NCI-H345 treated with DMSO at 0.1 percent for 48 hours (cell line): Measurements from ENCODE around the gene DLGAP1.

Experiments
- DNase-seq: peaks from one replicate; lab custom pipeline; 2025; ENCODE audit not compliant: unreplicated experiment; lab: John Stamatoyannopoulos, UW

The DLGAP1 gene

GRCh38 chr18:4242431-4243161, 212.5 kb downstream of the DLGAP1 start:
- no peak for DNase-seq

GRCh38 chr18:4241090-4241617, 214.0 kb downstream of the DLGAP1 start:
- DNase-seq: no peak

- no peak for DNase-seq
These were observed 216.1 kb downstream of the DLGAP1 start for GRCh38 chr18:4238966-4239365.

GRCh38 chr18:4237664-4238041, 217.5 kb downstream of the DLGAP1 start:
- no peak for DNase-seq

GRCh38 chr18:4236940-4237663, 218.0 kb downstream of the DLGAP1 start:
- no peak for DNase-seq

GRCh38 chr18:4233468-4233867, 221.6 kb downstream of the DLGAP1 start:
- no peak for DNase-seq

- no peak for DNase-seq
These were observed 222.5 kb downstream of the DLGAP1 start for GRCh38 chr18:4232656-4233055.

GRCh38 chr18:4231260-4231659, 223.8 kb downstream of the DLGAP1 start:
- DNase-seq: no peak

- DNase-seq: no peak
These were observed 224.5 kb downstream of the DLGAP1 start for GRCh38 chr18:4230450-4231168.

GRCh38 chr18:4224031-4224704, 230.9 kb downstream of the DLGAP1 start:
- no peak for DNase-seq

- no peak for DNase-seq
These were observed 243.8 kb downstream of the DLGAP1 start for GRCh38 chr18:4211111-4211837.

- DNase-seq: no peak
These were observed 246.7 kb downstream of the DLGAP1 start for GRCh38 chr18:4208366-4208765.

- DNase-seq: no peak
These were observed 247.6 kb downstream of the DLGAP1 start for GRCh38 chr18:4207383-4207985.

GRCh38 chr18:4204438-4204720, 250.7 kb downstream of the DLGAP1 start:
- DNase-seq: no peak

- DNase-seq: no peak
These were observed 251.3 kb downstream of the DLGAP1 start for GRCh38 chr18:4203568-4204437.

- DNase-seq: no peak
These were observed 254.7 kb downstream of the DLGAP1 start for GRCh38 chr18:4200399-4200798.

- no peak for DNase-seq
These were observed 256.2 kb downstream of the DLGAP1 start for GRCh38 chr18:4198956-4199355.

GRCh38 chr18:4196351-4196750, 258.8 kb downstream of the DLGAP1 start:
- no peak for DNase-seq

- DNase-seq: no peak
These were observed 262.0 kb downstream of the DLGAP1 start for GRCh38 chr18:4193086-4193485.
